RWPE2 (cell line): ENCODE results near the gene SUPT6H.

ENCODE experiments used
- ATAC-seq: fragments of 200-7000 bp; cut with Tn5 transposase; 3 replicates; pipeline ENCODE4 v1.9.1; 2021; ENCODE audit warnings: low read depth
- DNase-seq: peaks from one replicate; pipeline ENCODE4 v3.0.0-alpha.2; 2020; ENCODE audit warnings: low spot score
- H3K27ac ChIP-seq: fragments of 450-650 bp; 2 replicates; pipeline ENCODE4 v1.5.1; 2017; ENCODE audit warnings: mild to moderate bottlenecking; ENCODE audit not compliant: poor library complexity, severe bottlenecking
- H3K27me3 ChIP-seq: fragments of 250-450 bp; sonication (Bioruptor Pico); 2 replicates; pipeline ENCODE4 v1.5.1; 2021; ENCODE audit warnings: mild to moderate bottlenecking, moderate library complexity; ENCODE audit not compliant: insufficient read depth, poor library complexity, severe bottlenecking
- H3K36me3 ChIP-seq: fragments of 250-450 bp; sonication (Bioruptor Pico); 2 replicates; pipeline ENCODE4 v1.5.1; 2020; ENCODE audit warnings: low read depth, mild to moderate bottlenecking, moderate library complexity
- H3K4me1 ChIP-seq: fragments of 250-450 bp; sonication (Bioruptor Pico); 2 replicates; pipeline ENCODE4 v1.5.1; 2021; ENCODE audit warnings: mild to moderate bottlenecking, moderate library complexity; ENCODE audit not compliant: insufficient read depth, poor library complexity, severe bottlenecking
- H3K4me3 ChIP-seq: fragments of 250-450 bp; sonication (Bioruptor Pico); 2 replicates; pipeline ENCODE4 v1.5.1; 2021; ENCODE audit warnings: mild to moderate bottlenecking, moderate library complexity; ENCODE audit not compliant: severe bottlenecking
- H3K9me3 ChIP-seq: fragments of 250-450 bp; sonication (Bioruptor Pico); 2 replicates; pipeline ENCODE4 v1.5.1; 2021; ENCODE audit warnings: mild to moderate bottlenecking, moderate library complexity; ENCODE audit not compliant: severe bottlenecking
- TF ChIP-seq, protein P1 (sequence below): fragments of 450-650 bp; IDR thresholded peaks from one replicate; pipeline ENCODE4 v1.5.1; 2017; ENCODE audit warnings: mild to moderate bottlenecking, moderate library complexity; ENCODE audit not compliant: poor library complexity, severe bottlenecking

The SUPT6H gene

DNA sequence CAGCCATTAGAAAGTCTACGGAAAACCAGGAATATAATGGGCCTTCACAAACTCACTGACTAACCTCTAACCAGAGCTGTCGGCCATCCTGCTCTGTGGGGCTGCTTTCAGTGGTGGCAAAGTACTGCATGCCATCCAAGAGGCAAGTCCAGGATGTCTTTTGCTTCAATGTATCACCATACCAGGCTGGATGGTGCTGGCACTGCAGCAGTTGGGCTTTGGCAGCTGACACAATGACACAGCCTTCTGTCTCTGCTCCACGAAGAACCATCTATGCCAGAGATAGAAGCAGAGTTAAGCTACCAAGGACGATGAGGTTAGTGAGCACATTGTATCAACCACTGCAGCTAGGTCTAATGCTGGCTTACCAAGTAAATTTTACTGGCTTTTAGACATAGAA, 38.3 kb upstream of the SUPT6H start:
- H3K27me3 ChIP-seq: no peaks in the 10 kb centered on the region
- H3K4me1 ChIP-seq: no peaks in the 10 kb centered on the region
- H3K36me3 ChIP-seq: peaks cover 90% of the 10 kb centered on the region
- ATAC-seq (no peak), DNase-seq (no peak)
- H3K27ac ChIP-seq: no peak overlapping the region
- no peaks in the 10 kb centered on the region for H3K9me3 ChIP-seq
- no peak overlapping the region for H3K4me3 ChIP-seq
- TF ChIP-seq, protein P1, sequence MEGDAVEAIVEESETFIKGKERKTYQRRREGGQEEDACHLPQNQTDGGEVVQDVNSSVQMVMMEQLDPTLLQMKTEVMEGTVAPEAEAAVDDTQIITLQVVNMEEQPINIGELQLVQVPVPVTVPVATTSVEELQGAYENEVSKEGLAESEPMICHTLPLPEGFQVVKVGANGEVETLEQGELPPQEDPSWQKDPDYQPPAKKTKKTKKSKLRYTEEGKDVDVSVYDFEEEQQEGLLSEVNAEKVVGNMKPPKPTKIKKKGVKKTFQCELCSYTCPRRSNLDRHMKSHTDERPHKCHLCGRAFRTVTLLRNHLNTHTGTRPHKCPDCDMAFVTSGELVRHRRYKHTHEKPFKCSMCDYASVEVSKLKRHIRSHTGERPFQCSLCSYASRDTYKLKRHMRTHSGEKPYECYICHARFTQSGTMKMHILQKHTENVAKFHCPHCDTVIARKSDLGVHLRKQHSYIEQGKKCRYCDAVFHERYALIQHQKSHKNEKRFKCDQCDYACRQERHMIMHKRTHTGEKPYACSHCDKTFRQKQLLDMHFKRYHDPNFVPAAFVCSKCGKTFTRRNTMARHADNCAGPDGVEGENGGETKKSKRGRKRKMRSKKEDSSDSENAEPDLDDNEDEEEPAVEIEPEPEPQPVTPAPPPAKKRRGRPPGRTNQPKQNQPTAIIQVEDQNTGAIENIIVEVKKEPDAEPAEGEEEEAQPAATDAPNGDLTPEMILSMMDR: no peak

DNA sequence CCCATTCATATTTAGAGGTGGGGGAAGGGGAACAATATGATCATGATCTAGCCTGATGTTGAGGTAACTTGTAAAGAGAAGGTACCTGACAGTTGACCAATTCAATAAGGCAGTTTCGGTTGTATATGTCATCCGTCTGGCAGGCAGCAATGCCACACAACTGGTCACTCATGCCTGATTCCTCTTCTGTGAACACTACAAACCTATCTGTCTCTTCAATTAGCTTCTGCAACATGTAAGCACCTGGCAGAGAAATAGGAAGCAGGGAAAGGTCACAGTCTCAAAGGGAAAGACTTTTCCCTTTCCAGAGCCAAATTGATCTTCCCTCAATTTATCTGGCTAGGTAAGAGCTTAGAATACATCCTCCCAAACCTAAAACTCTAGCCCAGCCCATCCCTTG, 37.9 kb upstream of the SUPT6H start:
- no peaks in the 10 kb centered on the region for H3K27me3 ChIP-seq
- DNase-seq (no peak), ATAC-seq (no peak)
- TF ChIP-seq, protein P1: no peak
- no peaks in the 10 kb centered on the region for H3K4me1 ChIP-seq
- no peak overlapping the region for H3K4me3 ChIP-seq
- H3K27ac ChIP-seq: no peak overlapping the region
- H3K9me3 ChIP-seq: no peaks in the 10 kb centered on the region
- H3K36me3 ChIP-seq: peaks cover 88% of the 10 kb centered on the region

DNA sequence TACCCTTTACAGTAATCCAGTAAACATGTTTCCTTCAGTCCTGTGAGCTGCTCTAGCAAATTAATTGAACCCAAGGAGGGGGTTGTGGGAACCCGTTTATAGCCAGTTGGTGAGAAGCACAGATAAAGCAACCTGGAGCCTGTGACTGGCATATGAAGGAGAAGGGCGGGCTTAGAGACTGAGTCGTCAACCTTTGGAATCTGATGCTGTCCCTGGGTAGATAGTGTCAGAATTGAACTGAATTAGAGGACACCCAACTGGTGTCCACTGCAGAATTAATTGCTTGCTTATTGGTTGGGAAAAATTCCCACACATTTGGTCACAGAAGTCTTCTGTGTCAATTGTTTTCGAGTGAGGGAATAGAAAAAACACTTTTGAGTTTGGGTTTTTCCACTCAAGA, 35.2 kb upstream of the SUPT6H start:
- Histone ChIP-seq H3K4me3 (no peak overlapping the region), H3K27ac (no peak overlapping the region), H3K36me3 (peaks cover 84% of the 10 kb centered on the region), H3K27me3 (no peaks in the 10 kb centered on the region), H3K4me1 (no peaks in the 10 kb centered on the region), H3K9me3 (no peaks in the 10 kb centered on the region)
- TF ChIP-seq, protein P1: no peak
- ATAC-seq (no peak), DNase-seq (no peak)

DNA sequence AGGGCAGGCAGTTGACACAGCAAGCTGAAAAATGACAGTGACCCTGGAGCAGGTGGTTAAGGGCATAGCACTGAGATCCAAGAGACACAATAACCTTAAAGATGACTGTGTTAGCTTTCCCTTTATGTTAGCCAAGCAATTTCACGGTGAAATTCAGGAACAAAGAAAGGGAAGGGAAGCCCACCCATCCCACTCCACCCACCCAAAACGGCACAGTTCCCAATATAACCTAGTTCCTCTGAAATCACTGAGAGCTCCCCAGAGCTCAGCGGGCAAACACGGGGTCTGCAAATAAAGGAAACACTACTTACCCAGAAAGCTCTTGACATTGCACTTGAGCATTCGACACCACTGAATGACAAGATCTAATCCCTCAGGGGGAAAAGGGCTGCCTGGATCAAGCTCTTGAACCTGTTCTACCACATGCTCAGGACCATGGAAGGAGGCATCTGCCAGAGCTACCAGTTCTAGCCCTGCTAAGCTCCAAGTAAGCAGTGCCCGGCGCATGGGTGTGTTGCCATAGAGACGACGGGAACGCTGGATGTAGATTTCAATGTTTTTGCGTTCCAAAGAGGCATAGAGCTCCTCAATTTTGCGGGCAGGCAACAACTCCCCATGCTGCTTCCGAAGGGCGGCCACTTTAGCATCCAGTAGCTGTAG, 27.7 kb upstream of the SUPT6H start:
- Histone ChIP-seq H3K4me3 (no peak overlapping the region), H3K4me1 (no peaks in the 10 kb centered on the region), H3K36me3 (peaks cover 95% of the 10 kb centered on the region), H3K9me3 (no peaks in the 10 kb centered on the region), H3K27ac (no peak overlapping the region), H3K27me3 (no peaks in the 10 kb centered on the region)
- DNase-seq (no peak), ATAC-seq (no peak)
- TF ChIP-seq, protein P1: no peak

GRCh38 chr17:28635506-28635905, 26.5 kb upstream of the SUPT6H start:
- ATAC-seq (0 out of 3 replicates have a peak, but pooled peaks have one; percentile 14), DNase-seq (no peak)
- no peak overlapping the region for H3K27ac ChIP-seq
- peaks cover 100% of the 10 kb centered on the region for H3K36me3 ChIP-seq
- no peak overlapping the region for H3K4me3 ChIP-seq
- no peaks in the 10 kb centered on the region for H3K4me1 ChIP-seq
- no peaks in the 10 kb centered on the region for H3K27me3 ChIP-seq
- TF ChIP-seq, protein P1: no peak
- no peaks in the 10 kb centered on the region for H3K9me3 ChIP-seq
